HT-29 (cell line): Measurements from ENCODE around the gene N4BP2L1. TPM values are rescaled to one million over a fixed set of nuclear protein-coding genes. Genes with fewer than 3 reads are reported as not detected.

Source experiments
- DNase-seq: peaks from one replicate; pipeline ENCODE4 v3.0.0-alpha.2; 2015; ENCODE audit warnings: low spot score
- total RNA-seq: library from RNA; depleted of rRNA; stranded (reverse); fragments of >200 nt; shearing (Covaris generic); gene quantifications from 2 replicates; pipeline ENCODE4 v1.2.3, GENCODE V29; 2014; rRNA removed

N4BP2L1 gene
- total RNA-seq = 0.16 TPM in 1 of 2 replicates, not detected in the other

- peak; percentile 47 for DNase-seq
Measured at GRCh38 chr13:32427852-32428580, at the start of gene N4BP2L1. TSS of gene N4BP2L1 (minus strand) at chr13:32428130. CDS start at chr13:32428082, 48 bp downstream.

- no peak for DNase-seq
Measured at GRCh38 chr13:32476892-32477291, 49.0 kb upstream of the N4BP2L1 start.

GRCh38 chr13:32476021-32476731 lies 48.2 kb upstream of the N4BP2L1 start:
- peak; percentile 48 for DNase-seq

- no peak for DNase-seq
Measured at GRCh38 chr13:32474999-32475792, 47.3 kb upstream of the N4BP2L1 start.

- no peak for DNase-seq
Measured at GRCh38 chr13:32473650-32474049, 45.7 kb upstream of the N4BP2L1 start.

- no peak for DNase-seq
Measured at GRCh38 chr13:32472194-32472621, 44.3 kb upstream of the N4BP2L1 start.

- no peak for DNase-seq
Measured at GRCh38 chr13:32471187-32471922, 43.4 kb upstream of the N4BP2L1 start.

- no peak for DNase-seq
Measured at GRCh38 chr13:32468502-32469142, 40.7 kb upstream of the N4BP2L1 start.

- no peak for DNase-seq
Measured at GRCh38 chr13:32456591-32456990, 28.7 kb upstream of the N4BP2L1 start.

GRCh38 chr13:32455594-32455903 lies 27.6 kb upstream of the N4BP2L1 start:
- no peak for DNase-seq

GRCh38 chr13:32454886-32455593 lies 27.1 kb upstream of the N4BP2L1 start:
- no peak for DNase-seq

- DNase-seq = no peak
Measured at GRCh38 chr13:32453981-32454380, 26.1 kb upstream of the N4BP2L1 start.

GRCh38 chr13:32448972-32449371 lies 21.0 kb upstream of the N4BP2L1 start:
- no peak for DNase-seq

- no peak for DNase-seq
Measured at GRCh38 chr13:32447894-32448623, 20.1 kb upstream of the N4BP2L1 start.

- DNase-seq = no peak
Measured at GRCh38 chr13:32446773-32447465, 19.0 kb upstream of the N4BP2L1 start.

- DNase-seq = no peak
Measured at GRCh38 chr13:32446220-32446619, 18.3 kb upstream of the N4BP2L1 start.

- no peak for DNase-seq
Measured at GRCh38 chr13:32445461-32445860, 17.5 kb upstream of the N4BP2L1 start.

- DNase-seq = peak; percentile 89
Measured at GRCh38 chr13:32443111-32443510, 15.2 kb upstream of the N4BP2L1 start.

GRCh38 chr13:32438871-32439270 lies 10.9 kb upstream of the N4BP2L1 start:
- no peak for DNase-seq
